Ammon's horn (tissue), 1 donor: ENCODE data around the gene FHIT.

Experiments used
- DNase-seq: peaks from one replicate; pipeline ENCODE4 v3.0.0-alpha.2; 2016; ENCODE audit warnings: low spot score

Gene FHIT

DNA sequence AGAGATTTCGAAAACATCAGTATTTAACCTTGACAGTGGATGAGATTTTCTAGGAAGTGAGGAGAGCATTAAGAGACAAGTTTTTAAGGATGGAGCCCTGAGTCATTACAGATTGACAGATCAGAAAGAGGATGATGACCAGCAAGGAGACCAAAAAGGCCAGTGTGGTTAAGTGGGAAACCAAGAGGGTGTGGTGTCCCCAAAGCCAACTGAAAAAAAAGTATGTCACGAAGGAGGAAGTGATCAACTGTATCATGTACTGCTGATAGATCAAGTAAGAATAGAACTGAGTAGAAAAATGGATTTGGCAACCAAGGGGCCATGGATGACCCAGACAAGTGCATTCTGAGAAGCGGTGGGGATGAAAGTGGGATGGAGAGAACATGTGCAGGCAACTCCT, 491.8 kb downstream of the FHIT start:
- DNase-seq = no peak

GRCh38 chr3:60758831-60759230, 492.4 kb downstream of the FHIT start:
- DNase-seq = no peak

DNA sequence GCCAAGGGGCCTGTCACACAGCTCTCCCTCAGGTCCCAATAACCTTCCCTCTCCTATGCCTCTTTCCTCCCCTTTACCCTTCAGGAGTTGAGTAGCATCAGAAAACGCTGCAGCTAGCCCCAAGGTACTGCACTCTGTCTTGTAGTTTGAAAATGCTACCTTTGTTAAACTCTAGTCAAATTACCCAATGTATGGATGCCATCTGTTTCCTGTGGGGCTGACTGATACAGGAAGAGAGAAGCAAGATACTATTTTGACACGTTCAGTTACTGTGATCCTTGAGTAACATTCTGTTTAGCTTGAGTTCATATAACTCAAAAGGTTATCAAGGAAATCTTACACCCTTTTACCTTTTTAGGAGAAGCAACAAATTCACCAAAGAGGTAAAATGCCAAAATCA, 493.1 kb downstream of the FHIT start:
- no peak for DNase-seq

GRCh38 chr3:60757724-60758123, 493.5 kb downstream of the FHIT start:
- no peak for DNase-seq

GRCh38 chr3:60756241-60757030, 494.8 kb downstream of the FHIT start:
- no peak for DNase-seq

DNA sequence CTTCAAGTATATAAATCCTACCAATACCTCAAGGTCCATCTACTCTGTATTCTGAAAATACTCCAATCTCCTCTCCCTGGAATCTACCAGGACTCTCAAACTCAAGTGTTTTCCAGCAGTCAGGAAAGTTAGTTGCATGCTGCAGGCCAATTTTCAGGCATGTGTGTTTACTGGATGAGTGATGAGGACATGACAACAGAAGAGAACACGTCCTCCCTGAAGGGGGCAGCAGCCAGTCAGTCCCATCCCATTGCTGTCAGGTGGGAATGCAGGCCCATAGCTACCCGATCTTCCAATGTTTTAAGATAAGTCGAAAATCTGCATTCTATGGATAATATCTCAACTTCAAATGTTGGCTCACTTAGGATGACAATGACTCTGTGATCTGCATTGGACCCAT, 496.2 kb downstream of the FHIT start:
- peak; percentile 13 for DNase-seq

DNA sequence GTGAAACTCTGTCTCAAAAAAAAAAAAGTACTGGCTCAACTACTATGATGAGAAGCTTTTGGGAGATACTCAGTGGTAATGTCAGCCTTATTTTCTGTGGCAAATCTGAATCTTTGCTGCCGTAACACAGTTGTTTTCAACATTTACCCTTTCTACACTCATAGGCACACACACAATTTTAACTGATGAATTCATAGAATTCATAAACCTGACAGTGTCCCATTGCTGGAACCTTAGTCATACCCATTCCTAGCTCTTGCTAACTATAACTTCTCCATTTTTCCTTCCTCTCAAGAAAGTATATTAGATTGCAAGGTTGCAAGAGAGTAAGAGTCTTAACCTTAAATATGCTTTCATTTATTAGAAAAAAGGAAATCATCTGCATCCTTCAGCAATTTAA, 496.6 kb downstream of the FHIT start:
- DNase-seq = no peak

DNA sequence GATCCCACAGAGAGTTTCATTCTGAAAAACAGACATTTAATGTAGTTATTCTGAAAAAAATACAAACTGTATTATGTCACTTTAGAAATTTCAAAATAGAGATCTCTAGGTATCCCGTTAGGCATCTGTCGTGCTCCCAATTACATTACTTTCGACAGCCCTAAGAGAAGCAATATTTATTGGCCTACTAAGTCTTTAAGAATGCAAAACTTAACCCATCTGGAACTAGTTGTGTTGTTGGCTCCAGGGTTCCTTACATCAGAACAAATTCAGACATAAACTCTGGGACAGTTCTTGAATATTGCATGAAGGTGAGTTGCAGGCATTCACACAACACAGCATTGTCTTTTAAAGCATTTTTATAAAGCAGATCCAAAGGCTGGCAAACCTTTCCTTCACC, 498.4 kb downstream of the FHIT start:
- no peak for DNase-seq

DNA sequence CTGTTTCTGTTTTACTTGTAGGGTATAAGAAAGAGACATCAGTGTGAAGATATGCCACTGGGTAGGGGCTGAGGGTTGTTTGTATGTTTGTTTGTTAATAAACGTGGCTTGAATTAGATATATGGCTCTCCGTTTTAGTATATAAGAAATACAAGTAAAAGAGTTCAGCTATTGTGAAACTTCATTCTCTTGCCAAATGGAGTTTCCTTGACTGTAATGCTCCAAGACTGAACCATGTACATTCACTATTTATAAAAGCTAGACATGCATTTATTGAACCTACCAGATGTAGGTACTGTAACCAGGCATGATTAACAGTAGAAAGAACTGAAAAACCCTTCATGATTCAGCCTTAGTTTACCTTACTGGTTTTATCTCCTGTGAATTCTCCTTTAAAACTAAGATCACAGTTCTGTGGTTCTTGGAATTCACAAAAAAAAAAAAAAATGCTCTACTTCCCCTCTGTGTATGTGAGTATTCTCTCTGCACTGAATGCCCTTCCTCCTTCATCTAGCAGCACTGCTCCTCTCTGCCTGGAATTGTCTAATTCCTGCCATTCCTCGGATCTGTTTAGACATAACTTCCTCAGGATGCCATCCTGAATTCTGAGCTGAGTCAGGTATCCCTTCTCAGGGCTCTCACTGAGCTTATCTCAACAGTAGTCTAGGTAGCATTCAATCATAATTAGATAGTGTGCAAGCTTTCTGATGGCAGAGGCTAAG, 504.4 kb downstream of the FHIT start:
- no peak for DNase-seq

DNA sequence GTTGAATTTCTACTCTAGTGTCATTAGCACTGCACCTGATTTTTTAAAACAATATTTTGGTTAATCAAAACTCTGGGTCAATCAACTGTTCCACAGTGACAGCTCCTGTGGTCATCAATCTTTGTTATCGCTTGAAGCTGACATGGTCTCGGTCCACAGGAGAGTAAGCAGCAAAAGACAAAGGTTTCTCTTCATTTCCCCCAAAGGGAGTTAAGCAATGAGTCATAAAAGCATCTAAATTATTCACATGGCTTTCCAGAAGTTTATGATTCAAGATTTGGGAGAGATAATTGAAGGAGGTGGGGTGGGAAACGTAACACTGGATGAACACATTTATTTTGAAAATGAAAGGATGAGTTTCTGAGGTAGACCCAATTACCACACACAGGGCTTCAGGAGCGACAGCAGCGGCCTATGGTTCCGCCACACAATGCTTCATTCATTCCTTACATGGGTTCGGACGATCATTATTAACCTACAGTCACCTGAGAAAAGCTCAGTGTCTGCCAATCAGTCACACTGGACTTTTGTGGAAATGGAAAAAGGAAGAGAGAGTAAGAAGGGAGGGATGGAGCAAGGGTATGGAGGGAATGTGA, 505.1 kb downstream of the FHIT start:
- DNase-seq = no peak

- DNase-seq = no peak
Measured at GRCh38 chr3:60743631-60744164, 507.6 kb downstream of the FHIT start.

DNA sequence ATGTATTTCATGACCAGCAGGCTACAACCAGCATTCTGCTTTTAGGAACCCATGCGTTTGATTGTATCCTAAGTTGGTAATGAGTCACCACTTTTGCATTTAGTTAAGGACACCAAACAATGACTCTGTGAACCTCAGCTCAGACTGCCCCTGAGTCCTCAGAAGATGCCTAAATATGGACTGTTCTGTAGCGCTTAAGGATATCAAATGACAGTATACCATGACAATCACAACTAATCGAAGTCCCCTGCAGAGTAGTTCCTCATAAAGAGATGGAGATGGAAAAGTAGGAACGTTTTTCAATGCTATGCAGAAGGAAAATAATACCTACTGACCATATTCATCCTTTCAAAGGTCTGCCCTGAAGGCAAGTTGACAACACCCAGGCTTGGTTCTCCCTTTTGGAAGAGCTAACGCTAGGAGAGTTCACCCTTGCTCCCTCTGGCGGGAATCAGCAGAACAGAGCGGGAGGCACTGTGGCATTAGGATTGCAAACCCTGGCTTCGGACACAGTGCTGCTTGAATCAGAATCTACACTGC, 508.6 kb downstream of the FHIT start:
- DNase-seq = peak; percentile 6

DNA sequence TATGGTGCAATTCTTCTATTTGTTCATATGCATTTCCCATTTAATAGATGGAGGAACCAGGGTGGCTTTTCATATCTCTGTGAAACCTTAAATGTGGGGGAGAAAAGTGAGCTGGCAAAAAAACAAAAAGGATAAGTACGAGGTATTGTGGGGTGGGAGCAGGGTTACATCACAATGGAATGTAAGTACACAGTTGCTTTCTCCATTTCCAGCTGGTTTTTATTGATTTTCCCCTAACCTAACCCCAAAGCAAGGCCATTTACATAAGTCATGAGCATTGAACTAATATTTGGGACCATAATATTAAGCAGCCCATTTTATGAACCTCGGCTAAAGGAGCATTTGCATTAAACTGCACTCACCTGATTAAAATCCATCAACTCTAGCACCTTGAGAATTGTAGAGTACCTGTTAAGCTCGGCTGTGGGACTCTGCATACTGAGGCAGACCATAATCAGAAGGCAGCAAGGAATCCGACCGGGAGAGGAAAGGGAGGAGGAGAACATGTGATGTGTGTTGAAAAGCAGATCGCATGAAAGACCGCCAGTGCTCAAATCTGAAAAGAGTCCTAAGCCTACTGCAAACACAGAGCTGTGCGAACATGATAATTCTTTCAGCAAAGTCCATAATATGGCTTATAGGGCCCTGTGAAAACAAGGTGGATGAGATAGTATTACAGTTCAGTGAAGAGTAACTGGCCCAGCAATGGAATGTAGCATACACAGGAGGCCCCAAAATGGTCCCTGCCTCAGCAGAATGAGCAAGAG, 513.4 kb downstream of the FHIT start:
- no peak for DNase-seq

DNA sequence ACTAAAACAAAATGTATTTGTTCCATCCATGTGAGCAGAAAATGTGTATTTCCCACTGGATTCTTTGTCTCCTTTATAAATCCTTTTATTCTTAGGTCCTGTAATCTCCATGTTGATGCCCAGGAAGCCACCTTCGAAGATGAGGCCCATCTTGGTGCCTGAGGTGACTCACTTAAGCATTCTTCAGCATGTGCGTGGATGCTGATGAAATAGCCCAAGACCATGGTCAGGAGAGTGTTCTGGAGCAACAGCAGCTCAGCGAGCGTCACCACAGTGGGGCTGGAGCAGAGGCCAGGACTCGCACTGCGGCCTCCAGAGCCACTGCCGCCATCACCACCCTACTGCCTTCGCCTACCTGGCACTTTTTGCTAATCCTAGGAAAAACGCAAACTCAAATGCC, 520.9 kb downstream of the FHIT start:
- no peak for DNase-seq

DNA sequence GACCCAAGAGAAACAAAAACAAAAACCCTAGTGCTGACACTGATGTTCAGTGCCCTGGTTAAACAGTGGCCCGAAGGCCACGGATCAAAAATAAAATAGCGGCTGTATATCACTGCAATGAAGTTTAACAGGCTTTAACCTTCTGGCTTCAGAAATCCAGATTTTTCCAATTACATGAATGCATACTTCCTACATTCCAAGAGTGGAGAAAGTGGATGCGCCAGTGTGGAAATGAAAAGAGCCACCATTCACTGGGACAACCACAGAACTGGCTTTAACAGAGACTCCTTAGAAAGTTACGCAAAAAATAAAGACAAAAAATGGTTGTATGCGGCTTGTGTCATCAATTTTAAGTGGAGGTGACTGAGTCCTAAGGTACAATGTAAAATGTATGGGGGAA, 522.2 kb downstream of the FHIT start:
- no peak for DNase-seq

DNA sequence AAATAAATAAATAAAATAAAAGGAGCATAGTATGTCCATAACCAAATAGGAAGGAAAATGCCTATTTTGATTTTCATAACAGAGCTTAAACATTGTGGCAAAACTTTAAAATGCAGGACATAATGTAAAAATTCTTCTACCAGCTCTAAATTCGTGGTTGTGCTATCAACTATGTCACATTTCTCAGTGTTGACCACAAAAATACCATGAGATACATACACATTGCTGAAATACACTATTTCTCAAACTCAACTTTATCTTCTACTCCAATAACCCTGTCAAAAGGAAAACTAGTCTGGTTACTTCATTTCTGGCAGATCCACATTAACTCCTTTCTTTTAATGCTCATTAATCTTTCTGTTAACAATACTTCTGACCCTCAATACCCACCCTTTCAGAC, 523.2 kb downstream of the FHIT start:
- DNase-seq = no peak

DNA sequence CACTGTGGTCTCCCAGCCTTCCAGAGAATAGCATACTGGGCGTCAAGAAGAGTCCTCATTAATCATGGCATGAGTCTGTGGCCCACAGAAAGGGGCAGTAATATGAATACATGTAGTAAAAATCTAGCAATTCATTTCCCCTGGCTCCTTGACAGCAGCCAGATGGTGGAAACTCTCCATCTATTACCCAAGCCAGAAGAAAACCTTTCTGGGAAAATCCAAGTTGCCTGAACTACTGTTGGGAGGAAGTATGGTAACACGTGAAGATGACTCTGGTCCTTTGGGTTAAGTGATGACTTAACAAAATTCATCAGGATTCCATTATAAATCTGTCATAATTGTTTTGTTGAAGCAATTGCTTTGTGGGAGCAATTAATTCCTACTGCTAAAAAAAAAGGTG, 530.5 kb downstream of the FHIT start:
- no peak for DNase-seq

DNA sequence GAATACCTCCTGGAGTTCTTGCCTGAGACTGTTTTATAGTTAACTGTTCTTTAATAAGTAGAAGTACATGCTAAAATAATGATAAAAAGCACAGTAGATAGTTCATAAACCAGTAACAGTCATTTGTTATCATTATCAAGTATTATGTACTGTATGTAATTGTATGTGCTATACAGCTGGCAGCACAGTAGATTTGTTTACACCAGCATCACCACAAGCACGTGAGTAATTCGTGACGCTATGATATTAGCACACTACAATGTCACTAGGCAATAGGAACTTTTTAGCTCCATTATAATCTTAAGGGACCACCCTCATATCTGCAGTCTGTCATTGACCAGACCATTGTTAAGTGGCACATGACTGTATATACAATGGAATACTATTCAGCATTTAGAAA, 534.7 kb downstream of the FHIT start:
- DNase-seq = no peak

GRCh38 chr3:60708191-60708975, 542.9 kb downstream of the FHIT start:
- DNase-seq = no peak

- no peak for DNase-seq
Measured at GRCh38 chr3:60707452-60708020, 543.7 kb downstream of the FHIT start.
